Gastroesophageal sphincter (tissue), 4 donors: ENCODE measurements around the gene AGBL1. TPM values are rescaled to one million over a fixed set of nuclear protein-coding genes. Genes with fewer than 3 reads are reported as not detected.

Experiments used
- ATAC-seq: fragments of 150-250 bp; one replicate; pipeline ENCODE4 v1.9.1; 2016; ENCODE audit warnings: mild to moderate bottlenecking, moderate library complexity
- H3K27ac ChIP-seq, 4 donors: fragments of 200-600 bp; sonication (generic) in 3 of 4; 1 replicate in 3 of 4; 2 replicates in 1 of 4; pipeline ENCODE4 v1.5.1; 2016 to 2019
- H3K27me3 ChIP-seq: fragments of 200-600 bp; sonication (generic); one replicate; pipeline ENCODE4 v1.5.1; 2019
- H3K36me3 ChIP-seq, 2 donors: fragments of 200-600 bp; sonication (generic); one replicate each; pipeline ENCODE4 v1.5.1; 2019; ENCODE audit warnings: control low read depth in 1 of 2
- H3K4me1 ChIP-seq, 3 donors: fragments of 200-600 bp; sonication (generic); 1 replicate in 2 of 3; 2 replicates in 1 of 3; pipeline ENCODE4 v1.5.1; 2016 to 2019; ENCODE audit warnings: control low read depth in 2 of 3
- H3K4me3 ChIP-seq, 2 donors: fragments of 200-600 bp; sonication (generic); one replicate each; pipeline ENCODE4 v1.5.1; 2019; ENCODE audit warnings: mild to moderate bottlenecking in 1 of 2, moderate library complexity in 1 of 2
- H3K9me3 ChIP-seq, 3 donors: fragments of 200-600 bp; sonication (generic); one replicate each; pipeline ENCODE4 v1.5.1; 2017 to 2019; ENCODE audit warnings: control low read depth in 2 of 3
- CTCF ChIP-seq, 4 experiments: fragments of 200-600 bp in 2 of 4; fragments of 450-650 bp in 2 of 4; sonication (generic) in 1 of 4; IDR thresholded peaks; one replicate each; pipeline ENCODE4 v1.5.1; 2017 to 2019; ENCODE audit warnings: antibody characterized with exemption in 4 of 4, mild to moderate bottlenecking in 2 of 4, moderate library complexity in 2 of 4
- EP300 ChIP-seq: sonication (generic); formaldehyde crosslinking; IDR thresholded peaks from one replicate; pipeline ENCODE4 v1.6.1; 2017; ENCODE audit warnings: antibody characterized with exemption, mild to moderate bottlenecking
- POLR2A ChIP-seq, 2 donors: fragments of 450-650 bp; IDR thresholded peaks; one replicate each; pipeline ENCODE4 v1.6.1; 2017; ENCODE audit warnings: antibody characterized with exemption in 2 of 2, mild to moderate bottlenecking in 2 of 2, moderate library complexity in 1 of 2
- POLR2AphosphoS5 ChIP-seq: sonication (generic); formaldehyde crosslinking; IDR thresholded peaks from one replicate; pipeline ENCODE4 v1.6.1; 2017; ENCODE audit warnings: antibody characterized with exemption
- WGBS, 2 donors: methylation state at CpG; one replicate each; pipeline ENCODE4 v1.1.5; 2018; ENCODE audit warnings: low coverage in 1 of 2; 5-methylcytosine and 5-hydroxymethylcytosine counted together
- total RNA-seq, 4 donors: library from RNA; depleted of rRNA; stranded (reverse); fragments of >200 nt; gene quantifications; one replicate each; pipeline ENCODE4 v1.1.0, GENCODE V29; 2016

The AGBL1 gene
- total RNA-seq, 4 donors from 2014 or later: 0.12 to 0.13 TPM; not detected in 2

DNA sequence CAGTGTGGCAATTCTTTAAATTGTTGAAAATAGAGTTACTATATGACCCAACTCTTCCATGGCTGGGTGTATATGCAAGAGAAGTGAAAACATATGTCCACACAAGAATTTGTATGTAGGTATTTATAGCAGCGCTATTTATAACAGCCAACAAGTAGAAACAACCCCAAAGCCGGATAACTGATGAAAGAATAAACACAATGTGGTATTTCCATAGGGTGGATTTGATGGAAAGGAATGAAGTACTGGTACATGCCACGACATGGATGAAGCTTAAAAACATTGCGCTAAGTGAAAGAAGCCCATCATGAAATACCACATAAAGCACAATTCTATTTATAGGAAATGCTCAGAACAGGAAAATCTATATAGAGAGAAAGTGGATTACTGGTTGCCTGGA, 554.5 kb downstream of the AGBL1 start:
- no peak for TF ChIP-seq EP300
- no peak for TF ChIP-seq POLR2A (IDR thresholded peaks at IDR 0.05)
- TF ChIP-seq CTCF (IDR thresholded peaks at IDR 0.05): no peak
- TF ChIP-seq POLR2AphosphoS5: no peak
- WGBS, 2 donors: 82 to 92% methylated on average over 2 to 4 of the region's 4 CpGs
- Histone ChIP-seq H3K27ac (no peak overlapping the region), H3K27me3 (no peaks in the 10 kb centered on the region), H3K4me3 (no peak overlapping the region), H3K9me3 (no peaks in the 10 kb centered on the region), H3K4me1 (no peaks in the 10 kb centered on the region), H3K36me3 (no peaks in the 10 kb centered on the region)
- ATAC-seq: no peak

GRCh38 chr15:86634992-86635638, 555.4 kb downstream of the AGBL1 start:
- no peak for ATAC-seq
- WGBS, 2 donors: 57 to 70% methylated on average over 1 to 2 of the region's 2 CpGs
- Histone ChIP-seq H3K36me3 (no peaks in the 10 kb centered on the region), H3K9me3 (no peaks in the 10 kb centered on the region), H3K4me1 (no peaks in the 10 kb centered on the region), H3K4me3 (no peak overlapping the region), H3K27ac (no peak overlapping the region), H3K27me3 (no peaks in the 10 kb centered on the region)
- TF ChIP-seq POLR2AphosphoS5 (no peak), POLR2A (IDR thresholded peaks at IDR 0.05) (no peak), EP300 (no peak)

- no peaks in the 10 kb centered on the region for H3K4me1 ChIP-seq
- no peaks in the 10 kb centered on the region for H3K36me3 ChIP-seq
- no peak for ATAC-seq
- no peak overlapping the region for H3K27ac ChIP-seq
- H3K27me3 ChIP-seq: no peaks in the 10 kb centered on the region
- 85 to 86% methylated on average over 1 to 3 of the region's 3 CpGs for WGBS, 2 donors
- TF ChIP-seq POLR2A (IDR thresholded peaks at IDR 0.05) (no peak), EP300 (no peak), POLR2AphosphoS5 (no peak), CTCF (IDR thresholded peaks at IDR 0.05) (no peak)
- H3K9me3 ChIP-seq: no peaks in the 10 kb centered on the region
- H3K4me3 ChIP-seq: no peak overlapping the region
Measured at GRCh38 chr15:86644339-86644738, 564.7 kb downstream of the AGBL1 start.

GRCh38 chr15:86645925-86646500, 566.3 kb downstream of the AGBL1 start:
- TF ChIP-seq CTCF (IDR thresholded peaks at IDR 0.05): no peak
- TF ChIP-seq POLR2AphosphoS5: no peak
- no peak for TF ChIP-seq POLR2A (IDR thresholded peaks at IDR 0.05)
- no peak for TF ChIP-seq EP300
- Histone ChIP-seq H3K36me3 (no peaks in the 10 kb centered on the region), H3K9me3 (no peaks in the 10 kb centered on the region), H3K4me3 (no peak overlapping the region), H3K27ac (no peak overlapping the region), H3K4me1 (no peaks in the 10 kb centered on the region), H3K27me3 (no peaks in the 10 kb centered on the region)
- WGBS, 2 donors: 38 to 40% methylated on average over 5 to 7 of the region's 7 CpGs
- no peak for ATAC-seq

- WGBS, 2 donors: 79 to 93% methylated on average over 2 of the region's 2 CpGs
- no peak for ATAC-seq
- H3K4me3 ChIP-seq: no peak overlapping the region
- H3K9me3 ChIP-seq: no peaks in the 10 kb centered on the region
- H3K27me3 ChIP-seq: no peaks in the 10 kb centered on the region
- TF ChIP-seq EP300: no peak
- no peak for TF ChIP-seq POLR2AphosphoS5
- no peak for TF ChIP-seq POLR2A (IDR thresholded peaks at IDR 0.05)
- TF ChIP-seq CTCF (IDR thresholded peaks at IDR 0.05): no peak
- H3K36me3 ChIP-seq: no peaks in the 10 kb centered on the region
- H3K4me1 ChIP-seq: no peaks in the 10 kb centered on the region
- H3K27ac ChIP-seq: no peak overlapping the region
Measured at GRCh38 chr15:86647810-86648440, 568.3 kb downstream of the AGBL1 start.
